ENCODE data around the gene GPC3. TPM values are rescaled to one million over a fixed set of nuclear protein-coding genes. Genes with fewer than 3 reads are reported as not detected.

GPC3 gene
- total RNA-seq, 1 donor from 2014 or later = 628 TPM

DNA sequence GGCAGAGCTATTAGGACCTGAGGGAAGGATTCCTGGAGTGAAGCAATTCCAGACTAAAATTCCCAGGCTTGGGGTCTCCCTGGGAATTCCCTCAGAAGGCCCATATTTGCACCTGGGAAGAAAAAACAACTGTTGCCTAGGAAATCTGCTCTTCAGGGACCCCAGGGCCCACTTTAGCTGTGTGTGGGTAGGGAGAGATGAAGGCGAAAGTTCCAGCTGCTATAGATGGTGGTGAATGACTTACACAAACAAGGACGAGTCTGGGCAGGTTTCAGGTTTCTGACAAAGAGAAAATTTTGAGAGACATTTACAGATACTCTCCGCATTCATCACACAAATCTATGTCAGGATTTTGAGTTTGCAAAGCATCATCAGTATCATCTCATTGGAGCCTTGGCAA is 126.1 kb downstream of the GPC3 start:
- peak overlapping the region; percentile 30 for H3K27ac Mint-ChIP-seq
- peaks cover 32% of the 10 kb centered on the region for H3K36me3 Mint-ChIP-seq
- peaks cover 27% of the 10 kb centered on the region for H3K4me1 Mint-ChIP-seq (ENCODE audit: unreplicated experiment)
- DNase-seq (ENCODE audit: extremely low spot score, unreplicated experiment) = no peak
- TF ChIP-seq, protein P1, sequence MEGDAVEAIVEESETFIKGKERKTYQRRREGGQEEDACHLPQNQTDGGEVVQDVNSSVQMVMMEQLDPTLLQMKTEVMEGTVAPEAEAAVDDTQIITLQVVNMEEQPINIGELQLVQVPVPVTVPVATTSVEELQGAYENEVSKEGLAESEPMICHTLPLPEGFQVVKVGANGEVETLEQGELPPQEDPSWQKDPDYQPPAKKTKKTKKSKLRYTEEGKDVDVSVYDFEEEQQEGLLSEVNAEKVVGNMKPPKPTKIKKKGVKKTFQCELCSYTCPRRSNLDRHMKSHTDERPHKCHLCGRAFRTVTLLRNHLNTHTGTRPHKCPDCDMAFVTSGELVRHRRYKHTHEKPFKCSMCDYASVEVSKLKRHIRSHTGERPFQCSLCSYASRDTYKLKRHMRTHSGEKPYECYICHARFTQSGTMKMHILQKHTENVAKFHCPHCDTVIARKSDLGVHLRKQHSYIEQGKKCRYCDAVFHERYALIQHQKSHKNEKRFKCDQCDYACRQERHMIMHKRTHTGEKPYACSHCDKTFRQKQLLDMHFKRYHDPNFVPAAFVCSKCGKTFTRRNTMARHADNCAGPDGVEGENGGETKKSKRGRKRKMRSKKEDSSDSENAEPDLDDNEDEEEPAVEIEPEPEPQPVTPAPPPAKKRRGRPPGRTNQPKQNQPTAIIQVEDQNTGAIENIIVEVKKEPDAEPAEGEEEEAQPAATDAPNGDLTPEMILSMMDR (conservative IDR thresholded peaks at IDR 0.05) = no peak
- no peak overlapping the region for H3K4me3 Mint-ChIP-seq
- H3K9me3 Mint-ChIP-seq = peaks cover 13% of the 10 kb centered on the region
- H3K27me3 Mint-ChIP-seq = peaks cover 3% of the 10 kb centered on the region

DNA sequence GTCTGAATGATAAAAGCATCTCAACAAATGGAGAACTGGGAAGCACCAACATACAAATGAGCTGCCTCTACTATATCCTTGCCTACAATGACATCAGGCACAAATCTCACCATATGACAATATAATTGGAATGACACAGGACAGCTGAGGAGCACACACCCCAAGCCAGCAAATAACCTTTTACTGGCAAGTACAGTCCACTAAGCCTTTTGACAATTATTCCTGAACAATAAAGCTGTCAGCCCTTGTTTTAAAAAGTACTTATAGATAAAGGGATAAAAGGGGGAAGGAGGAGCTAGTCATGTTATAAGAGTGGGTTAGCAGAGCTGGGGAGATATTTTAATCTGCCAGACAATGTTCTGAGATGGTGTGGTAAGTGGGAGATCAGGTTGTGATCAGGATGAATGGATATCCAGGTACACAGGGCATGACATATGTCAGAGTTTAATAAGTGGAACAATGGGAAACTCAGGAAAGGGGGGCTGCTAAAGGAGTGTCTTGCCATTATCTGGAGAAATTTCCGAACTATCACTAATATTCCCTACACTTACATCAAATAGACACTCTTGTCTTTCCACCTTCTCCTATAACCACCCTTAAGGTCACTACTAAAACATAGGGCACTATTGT is 127.6 kb downstream of the GPC3 start:
- Mint-ChIP-seq H3K27ac (no peak overlapping the region), H3K27me3 (peaks cover 3% of the 10 kb centered on the region)

DNA sequence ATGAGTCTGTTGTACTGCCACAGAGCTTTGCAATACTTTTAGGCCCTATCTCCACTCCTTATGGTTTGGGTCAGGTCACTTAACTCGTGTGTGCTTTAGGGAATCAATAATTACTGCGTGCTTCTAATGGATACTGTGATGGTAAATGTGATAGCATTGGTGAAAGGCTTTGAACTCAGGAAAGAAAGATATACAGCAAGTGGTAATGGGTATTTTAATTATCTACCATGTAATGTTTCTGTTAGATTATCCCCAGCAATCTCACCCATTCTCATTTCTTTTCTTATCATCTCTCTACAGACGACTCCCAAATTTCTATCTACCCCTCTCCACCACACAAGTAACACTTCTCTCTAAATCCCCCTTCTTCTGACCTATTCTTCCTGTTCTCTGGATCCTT is 128.6 kb downstream of the GPC3 start:
- Mint-ChIP-seq H3K27me3 (peaks cover 3% of the 10 kb centered on the region), H3K4me1 (ENCODE audit: unreplicated experiment) (peaks cover 27% of the 10 kb centered on the region), H3K4me3 (no peak overlapping the region), H3K27ac (no peak overlapping the region), H3K36me3 (peaks cover 22% of the 10 kb centered on the region), H3K9me3 (peaks cover 6% of the 10 kb centered on the region)
- DNase-seq (ENCODE audit: extremely low spot score, unreplicated experiment) = no peak
- TF ChIP-seq, protein P1 (conservative IDR thresholded peaks at IDR 0.05) = no peak

More for the DNA sequence above, 127.6 kb downstream of the GPC3 start:
- peaks cover 27% of the 10 kb centered on the region for H3K36me3 Mint-ChIP-seq
- no peak overlapping the region for H3K4me3 Mint-ChIP-seq
- peaks cover 27% of the 10 kb centered on the region for H3K4me1 Mint-ChIP-seq (ENCODE audit: unreplicated experiment)
- TF ChIP-seq, protein P1 (conservative IDR thresholded peaks at IDR 0.05) = no peak
- DNase-seq (ENCODE audit: extremely low spot score, unreplicated experiment) = no peak
- H3K9me3 Mint-ChIP-seq = peaks cover 7% of the 10 kb centered on the region

DNA sequence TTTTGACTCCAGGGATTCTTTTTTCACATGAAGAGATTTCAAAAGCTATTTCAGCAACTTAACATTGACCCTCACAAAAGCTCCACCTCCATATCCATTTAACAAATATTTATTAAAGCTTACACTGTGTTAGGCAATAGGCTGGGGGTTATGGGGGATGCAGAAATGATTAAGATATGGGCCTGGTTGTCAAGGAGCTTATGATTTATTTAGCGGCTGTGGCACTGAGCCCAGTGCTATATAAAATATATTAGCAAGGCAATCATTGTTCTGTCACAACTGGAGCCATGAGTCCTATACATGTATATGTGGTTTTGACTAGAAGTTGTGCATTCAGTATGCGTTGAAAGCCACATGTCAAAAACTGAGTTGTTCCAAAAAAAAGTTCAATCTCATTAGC is 131.1 kb downstream of the GPC3 start:
- no peak overlapping the region for H3K4me3 Mint-ChIP-seq
- no peak for DNase-seq (ENCODE audit: extremely low spot score, unreplicated experiment)
- peaks cover 5% of the 10 kb centered on the region for H3K9me3 Mint-ChIP-seq
- no peak overlapping the region for H3K27ac Mint-ChIP-seq
- peaks cover 23% of the 10 kb centered on the region for H3K36me3 Mint-ChIP-seq
- TF ChIP-seq, protein P1 (conservative IDR thresholded peaks at IDR 0.05) = no peak
- H3K4me1 Mint-ChIP-seq (ENCODE audit: unreplicated experiment) = peaks cover 26% of the 10 kb centered on the region
- no peaks in the 10 kb centered on the region for H3K27me3 Mint-ChIP-seq

DNA sequence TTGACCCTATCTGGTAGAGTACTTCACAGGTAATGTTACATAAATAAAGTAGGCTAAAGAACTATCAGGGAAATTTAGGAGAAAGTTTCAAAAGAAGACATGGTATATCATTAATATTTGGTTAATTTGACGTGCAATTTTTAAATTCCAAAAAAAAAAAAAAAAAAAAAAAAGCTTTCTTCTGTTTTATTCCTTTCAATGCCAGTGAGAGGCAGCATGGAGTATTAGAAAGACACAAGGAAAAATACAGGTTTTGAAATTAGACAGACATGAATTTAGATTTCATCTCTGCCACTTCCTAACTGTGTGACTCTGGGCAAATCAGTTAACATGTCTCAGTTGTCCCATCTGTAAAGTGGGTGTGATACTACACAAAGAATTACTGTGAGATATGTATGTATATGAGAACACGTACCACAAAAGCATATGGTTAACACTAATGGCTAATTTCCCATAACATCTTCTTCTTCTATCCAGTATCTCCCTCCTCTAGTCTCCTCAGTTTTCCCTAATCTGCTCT is 132.5 kb downstream of the GPC3 start:
- no peaks in the 10 kb centered on the region for H3K27me3 Mint-ChIP-seq
- H3K27ac Mint-ChIP-seq = no peak overlapping the region
- H3K9me3 Mint-ChIP-seq = peaks cover 10% of the 10 kb centered on the region

More for the DNA sequence above, 132.5 kb downstream of the GPC3 start:
- TF ChIP-seq, protein P1 (conservative IDR thresholded peaks at IDR 0.05) = no peak
- Mint-ChIP-seq H3K4me3 (no peak overlapping the region), H3K4me1 (ENCODE audit: unreplicated experiment) (peaks cover 22% of the 10 kb centered on the region), H3K36me3 (peaks cover 25% of the 10 kb centered on the region)
- no peak for DNase-seq (ENCODE audit: extremely low spot score, unreplicated experiment)

Data from type B pancreatic cell (in vitro differentiated cells).